Choroid plexus epithelial cell (primary cell): Measurements from ENCODE around the gene SOX8.
"Not testable (repeated sequence)": the region's sequence is repeated elsewhere in the genome, so short reads cannot be mapped to it uniquely, and the experiment has no call there.

Experiments used
- DNase-seq: peaks from one replicate; pipeline ENCODE4 v3.0.0-alpha.2; 2010; ENCODE audit warnings: low read depth
- H3K4me3 ChIP-seq: 2 replicates; pipeline ENCODE4 v1.5.1; 2011; ENCODE audit warnings: low read depth, mild to moderate bottlenecking, control low read depth, low read length, moderate library complexity
- TF ChIP-seq, protein P1 (sequence below): conservative IDR thresholded peaks from 2 replicates; pipeline ENCODE4 v1.5.1; 2011; ENCODE audit warnings: low read depth, mild to moderate bottlenecking, control low read depth, inconsistent platforms, low read length, moderate library complexity

SOX8 gene

DNA sequence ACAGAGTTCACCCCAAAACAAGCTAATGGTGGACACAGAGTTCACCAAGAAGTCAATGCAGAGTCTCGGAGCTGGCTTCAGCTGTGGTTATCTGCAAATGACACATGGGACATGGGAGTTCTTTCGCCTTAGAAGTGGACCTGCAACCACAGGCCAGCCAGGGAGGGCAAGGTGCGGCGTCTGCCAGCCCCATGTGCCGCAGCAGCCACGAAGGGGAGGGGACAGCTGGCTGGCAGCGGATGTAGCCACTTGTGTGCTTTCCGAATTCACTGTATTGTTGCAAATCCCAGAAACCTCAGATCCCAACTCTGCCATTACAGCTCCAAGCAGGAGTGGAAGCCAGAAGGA lies 35.5 kb upstream of the SOX8 start:
- peak; percentile 23 for DNase-seq
- no peak overlapping the region for H3K4me3 ChIP-seq
- TF ChIP-seq, protein P1, sequence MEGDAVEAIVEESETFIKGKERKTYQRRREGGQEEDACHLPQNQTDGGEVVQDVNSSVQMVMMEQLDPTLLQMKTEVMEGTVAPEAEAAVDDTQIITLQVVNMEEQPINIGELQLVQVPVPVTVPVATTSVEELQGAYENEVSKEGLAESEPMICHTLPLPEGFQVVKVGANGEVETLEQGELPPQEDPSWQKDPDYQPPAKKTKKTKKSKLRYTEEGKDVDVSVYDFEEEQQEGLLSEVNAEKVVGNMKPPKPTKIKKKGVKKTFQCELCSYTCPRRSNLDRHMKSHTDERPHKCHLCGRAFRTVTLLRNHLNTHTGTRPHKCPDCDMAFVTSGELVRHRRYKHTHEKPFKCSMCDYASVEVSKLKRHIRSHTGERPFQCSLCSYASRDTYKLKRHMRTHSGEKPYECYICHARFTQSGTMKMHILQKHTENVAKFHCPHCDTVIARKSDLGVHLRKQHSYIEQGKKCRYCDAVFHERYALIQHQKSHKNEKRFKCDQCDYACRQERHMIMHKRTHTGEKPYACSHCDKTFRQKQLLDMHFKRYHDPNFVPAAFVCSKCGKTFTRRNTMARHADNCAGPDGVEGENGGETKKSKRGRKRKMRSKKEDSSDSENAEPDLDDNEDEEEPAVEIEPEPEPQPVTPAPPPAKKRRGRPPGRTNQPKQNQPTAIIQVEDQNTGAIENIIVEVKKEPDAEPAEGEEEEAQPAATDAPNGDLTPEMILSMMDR: no peak

DNA sequence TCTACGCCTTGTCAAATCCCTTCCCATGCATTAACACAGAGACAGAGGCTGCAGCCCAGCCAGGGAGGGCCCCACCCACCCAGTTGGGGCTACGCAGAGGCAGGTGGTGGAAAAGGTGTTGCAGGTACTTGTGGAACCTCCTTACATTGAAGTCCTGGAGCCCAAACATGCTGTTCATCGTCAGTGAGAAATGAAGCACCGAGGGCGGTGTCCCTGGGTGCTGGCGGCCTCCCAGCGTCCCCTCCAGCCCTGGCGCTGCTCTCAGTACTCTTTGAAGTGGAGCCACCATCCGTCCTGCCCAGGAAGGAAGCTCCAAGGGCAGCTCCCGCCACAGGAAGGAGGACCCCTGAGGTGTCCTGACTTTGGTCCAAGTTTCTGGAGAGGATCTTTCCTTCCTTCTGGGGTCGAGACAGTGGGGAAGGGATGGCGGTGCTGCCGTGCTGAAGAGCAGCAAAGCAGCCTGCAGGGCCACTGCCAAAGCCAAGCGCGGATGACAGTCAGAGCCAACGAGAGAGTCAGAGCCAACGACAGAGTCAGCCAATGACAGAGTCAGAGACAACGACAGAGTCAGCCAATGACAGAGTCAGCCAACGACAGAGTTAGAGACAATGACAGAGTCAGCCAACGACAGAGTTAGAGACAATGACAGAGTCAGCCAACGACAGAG lies 34.2 kb upstream of the SOX8 start:
- no peak overlapping the region for H3K4me3 ChIP-seq
- TF ChIP-seq, protein P1: no peak
- no peak for DNase-seq

DNA sequence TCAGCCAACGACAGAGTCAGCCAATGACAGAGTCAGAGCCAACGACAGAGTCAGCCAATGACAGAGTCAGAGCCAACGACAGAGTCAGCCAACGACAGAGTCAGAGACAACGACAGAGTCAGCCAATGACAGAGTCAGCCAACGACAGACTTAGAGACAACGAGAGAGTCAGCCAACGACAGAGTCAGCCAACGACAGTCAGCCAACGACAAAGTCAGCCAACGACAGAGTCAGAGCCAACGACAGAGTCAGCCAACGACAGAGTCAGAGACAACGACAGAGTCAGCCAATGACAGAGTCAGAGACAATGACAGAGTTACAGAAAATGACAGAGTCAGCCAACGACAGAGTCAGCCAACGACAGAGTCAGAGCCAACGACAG lies 33.7 kb upstream of the SOX8 start:
- DNase-seq, H3K4me3 ChIP-seq: not testable (repeated sequence)

DNA sequence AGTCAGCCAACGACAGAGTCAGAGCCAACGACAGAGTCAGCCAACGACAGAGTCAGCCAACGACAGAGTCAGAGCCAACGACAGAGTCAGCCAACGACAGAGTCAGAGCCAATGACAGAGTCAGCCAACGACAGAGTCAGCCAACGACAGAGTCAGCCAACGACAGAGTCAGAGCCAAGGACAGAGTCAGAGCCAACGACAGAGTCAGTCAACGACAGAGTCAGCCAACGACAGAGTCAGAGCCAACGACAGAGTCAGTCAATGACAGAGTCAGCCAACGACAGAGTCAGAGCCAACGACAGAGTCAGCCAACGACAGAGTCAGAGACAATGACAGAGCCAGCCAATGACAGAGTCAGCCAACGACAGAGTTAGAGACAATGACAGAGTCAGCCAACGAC lies 32.8 kb upstream of the SOX8 start:
- H3K4me3 ChIP-seq, DNase-seq: not testable (repeated sequence)

DNA sequence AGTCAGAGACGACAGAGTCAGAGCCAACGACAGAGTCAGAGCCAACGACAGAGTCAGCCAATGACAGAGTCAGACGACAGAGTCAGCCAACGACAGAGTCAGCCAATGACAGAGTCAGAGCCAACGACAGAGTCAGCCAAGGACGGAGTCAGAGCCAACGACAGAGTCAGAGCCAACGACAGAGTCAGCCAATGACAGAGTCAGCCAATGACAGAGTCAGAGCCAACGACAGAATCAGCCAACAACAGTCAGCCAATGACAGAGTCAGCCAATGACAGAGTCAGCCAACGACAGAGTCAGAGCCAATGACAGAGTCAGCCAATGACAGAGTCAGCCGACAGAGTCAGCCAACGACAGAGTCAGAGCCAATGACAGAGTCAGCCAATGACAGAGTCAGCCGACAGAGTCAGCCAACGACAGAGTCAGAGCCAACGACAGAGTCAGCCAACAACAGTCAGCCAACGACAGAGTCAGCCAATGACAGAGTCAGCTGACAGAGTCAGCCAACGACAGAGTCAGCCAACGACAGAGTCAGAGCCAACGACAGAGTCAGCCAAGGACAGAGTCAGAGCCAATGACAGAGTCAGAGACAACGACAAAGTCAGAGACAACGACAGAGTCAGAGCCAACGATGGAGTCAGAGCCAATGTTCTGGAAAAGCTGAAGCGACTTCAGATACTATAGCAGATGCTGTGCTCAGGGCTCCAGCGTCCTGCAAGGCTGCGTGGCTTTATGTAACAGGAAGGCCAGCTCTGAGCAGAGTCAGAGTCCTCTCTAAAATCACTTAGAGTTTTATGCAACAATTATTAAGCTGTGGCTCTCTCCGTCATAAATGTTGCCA lies 30.6 kb upstream of the SOX8 start:
- H3K4me3 ChIP-seq, DNase-seq: not testable (repeated sequence)

DNA sequence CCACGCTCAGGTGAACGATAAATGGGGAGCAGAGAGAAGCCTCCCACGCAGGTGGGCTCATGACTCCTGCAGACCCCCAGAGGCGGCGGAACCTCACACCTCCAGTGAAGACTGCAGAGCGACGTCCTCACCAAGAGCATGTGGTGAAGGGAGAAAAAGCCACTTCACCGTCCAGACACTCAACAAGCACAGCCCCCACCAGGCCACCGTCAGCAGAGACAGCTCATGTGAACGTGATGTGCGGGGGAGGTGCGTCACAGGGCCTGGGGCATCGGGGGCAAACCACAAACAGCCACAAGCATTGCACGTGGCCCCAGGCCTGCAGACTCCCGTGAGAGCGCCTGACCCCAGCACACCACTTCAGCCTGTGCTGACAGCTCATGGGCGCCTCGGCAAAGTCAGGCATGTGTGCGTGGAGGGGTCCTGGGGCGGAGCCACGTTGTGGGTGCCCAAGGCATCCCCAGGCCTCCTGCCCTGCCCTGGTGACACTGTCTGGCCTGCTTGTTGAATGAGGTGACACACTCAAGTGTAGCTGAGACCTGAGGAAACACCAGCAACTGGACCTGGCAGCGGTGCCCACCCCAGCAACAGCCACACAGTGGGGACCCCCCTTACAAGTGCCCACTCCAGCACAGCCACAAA lies 29.8 kb upstream of the SOX8 start:
- TF ChIP-seq, protein P1: no peak
- no peak overlapping the region for H3K4me3 ChIP-seq
- DNase-seq: no peak

DNA sequence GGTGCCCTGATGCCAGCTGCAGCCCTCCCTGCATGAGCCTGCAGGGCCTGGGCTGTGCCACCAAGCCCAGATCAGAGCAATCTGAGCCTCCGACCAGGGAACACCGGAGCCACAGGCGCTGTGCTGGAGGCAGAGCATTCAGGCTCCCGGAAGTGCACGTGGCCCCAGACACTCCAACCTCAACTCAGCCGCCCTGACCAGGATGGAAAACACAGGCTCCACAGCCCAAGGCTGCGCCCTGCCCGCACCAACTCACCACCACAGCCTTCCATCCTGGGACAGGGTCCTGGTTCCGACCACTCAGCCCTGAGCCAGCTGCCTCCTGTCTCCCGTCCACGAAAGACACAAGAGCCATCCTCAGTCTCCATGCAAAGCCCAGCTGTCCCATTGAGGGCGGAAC lies 29.2 kb upstream of the SOX8 start:
- no peak overlapping the region for H3K4me3 ChIP-seq
- TF ChIP-seq, protein P1: no peak
- DNase-seq: no peak

DNA sequence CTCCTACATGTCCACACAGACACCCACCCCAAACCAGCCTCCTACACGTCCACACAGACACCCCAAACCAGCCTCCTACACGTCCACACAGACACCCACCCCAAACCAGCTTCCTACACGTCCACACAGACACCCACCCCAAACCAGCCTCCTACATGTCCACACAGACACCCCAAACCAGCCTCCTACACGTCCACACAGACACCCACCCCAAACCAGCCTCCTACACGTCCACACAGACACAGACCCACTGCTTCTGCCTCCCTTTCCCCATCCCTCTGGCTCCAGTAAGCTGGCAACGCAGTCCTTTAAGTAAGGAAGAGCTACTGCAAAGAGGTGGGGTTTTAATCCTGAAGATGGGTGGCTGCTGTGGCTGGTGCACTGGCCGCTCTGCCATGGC lies 27.8 kb upstream of the SOX8 start:
- H3K4me3 ChIP-seq, DNase-seq: not testable (repeated sequence)

DNA sequence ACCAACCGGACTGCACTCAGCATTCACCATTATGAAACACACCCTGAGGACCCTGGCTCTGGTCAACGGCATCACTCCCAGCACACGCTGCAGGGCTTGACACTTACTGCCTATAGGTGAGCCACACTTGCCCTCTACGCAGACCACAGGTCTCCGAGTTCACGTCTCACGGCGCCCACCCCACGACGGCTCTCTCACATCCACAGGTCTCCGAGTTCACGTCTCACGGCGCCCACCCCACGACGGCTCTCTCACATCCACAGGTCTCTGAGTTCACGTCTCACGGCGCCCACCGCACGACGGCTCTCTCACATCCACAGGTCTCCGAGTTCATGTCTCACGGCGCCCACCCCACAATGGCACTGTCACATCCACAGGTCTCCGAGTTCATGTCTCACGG lies 25.8 kb upstream of the SOX8 start:
- H3K4me3 ChIP-seq, DNase-seq: not testable (repeated sequence)
